Measurements from ENCODE around the gene ZSWIM3. TPM values are rescaled to one million over a fixed set of nuclear protein-coding genes. Genes with fewer than 3 reads are reported as not detected.

Gene ZSWIM3
- total and polyA plus RNA-seq, 2 of the 8 experiments (the other 6 are each of a cell fraction or from before 2014, with no cell fraction given): 5.5 to 6.9 TPM

GRCh38 chr20:45857882-45858216, 435 bp downstream of the ZSWIM3 start:
- Histone ChIP-seq H4K8ac (ENCODE audit: extremely low read depth, insufficient read depth, low read length) (no peak overlapping the region), H2BK5ac (ENCODE audit: low read depth, low read length) (peak overlapping the region; percentile 89; the same call in 1 of the 2 replicates), H3K14ac (ENCODE audit: insufficient read length) (no peak overlapping the region), H3K56ac (replicated peaks; ENCODE audit: insufficient read length, low read depth, low read length) (peak overlapping the region; percentile 21), H4K20me1 (replicated peaks in 1 of 2; ENCODE audit: control insufficient read depth in 1 of 2, insufficient read depth in 2 of 2, low read length in 2 of 2) (no peaks in the 10 kb centered on the region), H3K4me1 (replicated peaks in 1 of 4; ENCODE audit: control insufficient read depth in 3 of 4, insufficient read depth in 4 of 4, low read length in 3 of 4) (peaks cover 10 to 15% (median 13%) of the 10 kb centered on the region in 4 experiments), H3K18ac (ENCODE audit: extremely low read depth, low read length) (peak overlapping the region; percentile 78), H2AFZ (ENCODE audit: low read length) (peak overlapping the region; percentile 54), H2BK120ac (replicated peaks; ENCODE audit: low read depth, low read length) (no peak overlapping the region), H4K5ac (ENCODE audit: insufficient read length, low read depth, low read length) (peak overlapping the region; percentile 49), H3K9ac (replicated peaks in 1 of 4; ENCODE audit: extremely low read depth in 1 of 4, low read depth in 3 of 4, low read length in 3 of 4) (0 out of 7 replicates have a peak overlapping the region, but pooled peaks of 1 of the 4 experiments have one; percentile 10), H3K27ac (ENCODE audit: low read depth, low read length) (no peak overlapping the region), H3K36me3 (ENCODE audit: control insufficient read depth in 2 of 4, insufficient read depth in 4 of 4, low read length in 3 of 4) (peaks cover 0 to 6% (median 0%) of the 10 kb centered on the region in 4 experiments; a peak in 2 of 8 replicates), H3K9me3 (ENCODE audit: insufficient read depth in 2 of 2, low read depth in 1 of 2, low read length in 1 of 2) (no peaks in the 10 kb centered on the region), H3K4me2 (ENCODE audit: insufficient read depth in 1 of 2, low read depth in 2 of 2, low read length in 2 of 2) (peak overlapping the region; percentile 74 to 88), H2BK15ac (ENCODE audit: low read length) (no peak overlapping the region), H3K23ac (ENCODE audit: insufficient read length) (no peak overlapping the region), H2AK5ac (ENCODE audit: low read depth, low read length) (no peak overlapping the region), H3K23me2 (ENCODE audit: low read depth, low read length) (peaks cover 8% of the 10 kb centered on the region; the same call in 1 of the 2 replicates), H3K4me3 (ENCODE audit: extremely low read depth in 1 of 4, insufficient read depth in 2 of 4, low read depth in 3 of 4, low read length in 4 of 4) (peak overlapping the region; percentile 41 to 94 (median 77); a peak in 7 of 8 replicates), H3K79me1 (ENCODE audit: low read depth, low read length) (no peaks in the 10 kb centered on the region; the same call in 1 of the 2 replicates), H4K91ac (replicated peaks; ENCODE audit: insufficient read length, low read length) (peak overlapping the region; percentile 22), H3K4ac (replicated peaks; ENCODE audit: insufficient read length, low read depth, low read length) (no peak overlapping the region), H3K79me2 (ENCODE audit: control insufficient read depth in 1 of 2, insufficient read depth in 2 of 2, low read length in 2 of 2) (peaks cover 0 to 19% of the 10 kb centered on the region in 2 experiments; a peak in 2 of 4 replicates), H2BK20ac (ENCODE audit: low read length) (no peak overlapping the region), H3K27me3 (replicated peaks in 1 of 4; ENCODE audit: control insufficient read depth in 3 of 4, extremely low read depth in 1 of 4, insufficient read depth in 3 of 4, low read length in 3 of 4) (no peaks in the 10 kb centered on the region), H2BK12ac (ENCODE audit: low read depth, low read length) (no peak overlapping the region)
- WGBS, 2 experiments (ENCODE audit: extremely low coverage in 1 of 2, insufficient coverage in 1 of 2, insufficient read length in 1 of 2, insufficient replicate concordance in 2 of 2, low coverage in 1 of 2, low lambda C conversion rate in 2 of 2, missing lambda C conversion rate in 1 of 2): 3% methylated on average over 8 of the region's 13 CpGs; no CpG with 5 or more reads in 1 of the 2 experiments
- CTCF ChIA-PET (ENCODE audit: partially characterized antibody): interaction anchor here (1.0 to 1.4 kb wide), 3 partner anchors 11 to 36 kb away, joined by 3 to 4 read pairs (median 4); no protein-coding TSS in a partner anchor
- no peak for DNase-seq (ENCODE audit: low read depth in 1 of 2, low spot score in 2 of 2)
- TF ChIP-seq HDAC6 (IDR thresholded peaks at IDR 0.05; ENCODE audit: low read depth, low read length) (no peak), SP1 (IDR thresholded peaks at IDR 0.05; ENCODE audit: low read depth, low read length) (no peak), SAP30 (IDR thresholded peaks at IDR 0.05; ENCODE audit: insufficient read depth, insufficient replicate concordance, low read length) (peak; percentile 3), ASH2L (IDR thresholded peaks at IDR 0.05; ENCODE audit: low read length) (no peak), RBBP5 (IDR thresholded peaks at IDR 0.05; ENCODE audit: borderline replicate concordance, low read depth, low read length) (no peak), E2F6 (IDR thresholded peaks at IDR 0.05) (peak; percentile 20; the same call in 1 of the 2 replicates), KDM1A (IDR thresholded peaks at IDR 0.05; ENCODE audit: borderline replicate concordance, low read length) (0 out of 2 replicates have a peak, but pooled peaks have one; percentile 32)
- POLR2A ChIA-PET (ENCODE audit: partially characterized antibody): interaction anchor here (1.0 to 9.9 kb wide), 13 partner anchors 9 to 231 kb away, joined by 3 to 178 read pairs (median 7); partner anchors contain the start of genes NEURL2, PCIF1, SNX21 and ZSWIM1
- no peak for FAIRE-seq
